ENCODE measurements around the gene STIMATE. TPM values are rescaled to one million over a fixed set of nuclear protein-coding genes. Genes with fewer than 3 reads are reported as not detected.

Gene STIMATE
- total and polyA plus RNA-seq, 10 of the 15 experiments (the other 5 are each of a cell fraction or from before 2014, with no cell fraction given), result 0.24 to 24.1 (median 15.4) TPM

DNA sequence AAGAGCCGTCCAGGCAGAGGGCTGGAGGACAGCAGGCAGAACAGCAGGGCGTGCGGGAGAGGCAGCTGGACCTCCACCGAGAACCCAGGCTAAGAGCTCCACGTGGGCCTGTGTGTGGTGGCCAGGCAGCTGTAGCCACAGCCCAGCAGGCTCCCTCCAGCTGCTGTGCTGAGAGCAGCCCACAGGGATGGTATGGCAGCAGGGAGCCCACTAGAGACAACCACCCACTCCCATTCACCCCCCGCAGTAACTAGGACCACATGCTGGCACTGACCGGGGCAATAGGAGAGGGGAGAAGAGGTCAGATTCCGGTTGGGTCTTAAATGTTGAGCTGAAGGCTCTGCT is 37.0 kb downstream of the STIMATE start (continued):
- TF ChIP-seq NKRF (conservative IDR thresholded peaks at IDR 0.05) (no peak), MAX (IDR thresholded peaks at IDR 0.05; ENCODE audit: low read depth, low read length) (no peak), ASH2L (IDR thresholded peaks at IDR 0.05; ENCODE audit: borderline replicate concordance, low read depth) (no peak), FOXK2 (IDR thresholded peaks at IDR 0.05) (no peak)

- intact Hi-C loops (cut with micrococcal nuclease; ENCODE audit: unreplicated experiment) (no loop called here), in situ Hi-C loops (cut with MboI) (no loop called here)
- H3K27ac ChIP-seq (ENCODE audit: control insufficient read depth, insufficient read depth), result no peak overlapping the region
- ChIA-PET SMC1A (ENCODE audit: uncharacterized antibody, unreplicated experiment) (no interaction called here), POLR2A (interaction anchor here (0.5 kb wide), 1 partner anchor 202 kb away, joined by 4 read pairs; no protein-coding TSS in a partner anchor), CTCF (no interaction called here), RAD21 (ENCODE audit: unreplicated experiment) (no interaction called here)
- WGBS (ENCODE audit: insufficient coverage, insufficient replicate concordance, low lambda C conversion rate, missing lambda C conversion rate), result 91% methylated on average over 8 of the region's 8 CpGs
- H3K4me1 ChIP-seq (ENCODE audit: control insufficient read depth, insufficient read depth, low read length), result no peaks in the 10 kb centered on the region; the same call in 1 of the 2 replicates
- H3K4me3 ChIP-seq, result no peak overlapping the region
- no peaks in the 10 kb centered on the region for H3K27me3 ChIP-seq (replicated peaks in 1 of 2; ENCODE audit: control insufficient read depth in 2 of 2, insufficient read depth in 2 of 2, low read length in 1 of 2)
- H2AFZ ChIP-seq (ENCODE audit: control insufficient read depth, low read depth, low read length), result no peak overlapping the region
- no peak for FAIRE-seq
- H3K4me2 ChIP-seq (ENCODE audit: control insufficient read depth, insufficient read depth), result no peak overlapping the region
- TF ChIP-seq YY1 (IDR thresholded peaks at IDR 0.05; ENCODE audit: low read depth, low read length) (no peak), CBX3 (IDR thresholded peaks at IDR 0.05; ENCODE audit: borderline replicate concordance, low read depth) (no peak), SMARCA5 (IDR thresholded peaks at IDR 0.05) (no peak), POLR2AphosphoS5 (IDR thresholded peaks at IDR 0.05; ENCODE audit: low read length) (no peak), IKZF1 (conservative IDR thresholded peaks at IDR 0.05) (no peak)
- TF ChIP-seq, protein P1, sequence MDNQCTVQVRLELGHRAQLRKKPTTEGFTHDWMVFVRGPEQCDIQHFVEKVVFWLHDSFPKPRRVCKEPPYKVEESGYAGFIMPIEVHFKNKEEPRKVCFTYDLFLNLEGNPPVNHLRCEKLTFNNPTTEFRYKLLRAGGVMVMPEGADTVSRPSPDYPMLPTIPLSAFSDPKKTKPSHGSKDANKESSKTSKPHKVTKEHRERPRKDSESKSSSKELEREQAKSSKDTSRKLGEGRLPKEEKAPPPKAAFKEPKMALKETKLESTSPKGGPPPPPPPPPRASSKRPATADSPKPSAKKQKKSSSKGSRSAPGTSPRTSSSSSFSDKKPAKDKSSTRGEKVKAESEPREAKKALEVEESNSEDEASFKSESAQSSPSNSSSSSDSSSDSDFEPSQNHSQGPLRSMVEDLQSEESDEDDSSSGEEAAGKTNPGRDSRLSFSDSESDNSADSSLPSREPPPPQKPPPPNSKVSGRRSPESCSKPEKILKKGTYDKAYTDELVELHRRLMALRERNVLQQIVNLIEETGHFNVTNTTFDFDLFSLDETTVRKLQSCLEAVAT (IDR thresholded peaks at IDR 0.05), result no peak
- peaks cover 5% of the 10 kb centered on the region; the same call in 1 of the 3 replicates for H3K9me3 ChIP-seq (replicated peaks; ENCODE audit: control insufficient read depth, insufficient read depth, low read length)
- no peak for ATAC-seq
- no peak for DNase-seq (ENCODE audit: low read depth, low spot score)
- H3K79me2 ChIP-seq (ENCODE audit: control insufficient read depth, insufficient read depth, low read length), result no peaks in the 10 kb centered on the region
- no peaks in the 10 kb centered on the region for H4K20me1 ChIP-seq (ENCODE audit: control insufficient read depth, insufficient read depth)
- peaks cover 0 to 1% of the 10 kb centered on the region in 2 experiments; a peak in 2 of 4 replicates for H3K36me3 ChIP-seq (ENCODE audit: control insufficient read depth in 2 of 2, insufficient read depth in 2 of 2, low read length in 1 of 2)
- BruUV-seq (replicated peaks), result no TSS peak
- H3K9ac ChIP-seq (ENCODE audit: control insufficient read depth, insufficient read depth, low read length), result no peak overlapping the region
Measured at GRCh38 chr3:52859686-52860423, 37.5 kb downstream of the STIMATE start.

Measured in GM12878 (cell line).